Activated CD4-positive, alpha-beta memory T cell treated with anti-CD3 and anti-CD28 coated beads, Interleukin-2, amount 10 ng/mL, durations not matched to agents 7 days and 5 days (primary cell): ENCODE results near the gene TMED10. TPM values are rescaled to one million over a fixed set of nuclear protein-coding genes. Genes with fewer than 3 reads are reported as not detected.

Source experiments
- CTCF ChIA-PET: fragments of 350-600 bp; sonication (Branson Sonifier 250); formaldehyde crosslinking; loops from one replicate; lab custom pipeline; 2021; ENCODE audit warnings: antibody characterized with exemption, inconsistent platforms; lab: Charles Lee
- POLR2A ChIA-PET: fragments of 350-600 bp; sonication (Branson Sonifier 250); formaldehyde crosslinking; loops from one replicate; lab custom pipeline; 2021; ENCODE audit warnings: antibody characterized with exemption; lab: Charles Lee
- DNase-seq: peaks from one replicate; pipeline ENCODE4 v3.0.0-alpha.2; 2020
- H3K27ac Mint-ChIP-seq: one replicate; pipeline ENCODE4 v1.8.0; 2021; ENCODE audit warnings: mild to moderate bottlenecking, mixed read lengths
- H3K27me3 Mint-ChIP-seq: one replicate; pipeline ENCODE4 v1.8.0; 2021; ENCODE audit warnings: mixed read lengths
- H3K36me3 Mint-ChIP-seq: one replicate; pipeline ENCODE4 v1.8.0; 2021; ENCODE audit warnings: low read depth, mixed read lengths
- H3K4me1 Mint-ChIP-seq: one replicate; pipeline ENCODE4 v1.8.0; 2021; ENCODE audit warnings: mixed read lengths
- H3K4me3 Mint-ChIP-seq: one replicate; pipeline ENCODE4 v1.8.0; 2021; ENCODE audit warnings: mild to moderate bottlenecking, mixed read lengths
- H3K9me3 Mint-ChIP-seq: one replicate; pipeline ENCODE4 v1.8.0; 2021; ENCODE audit warnings: mixed read lengths
- total RNA-seq, 2 experiments: library from RNA; stranded (reverse); gene quantifications; one replicate each; pipeline ENCODE4 v1.2.3, GENCODE V29; 2021

The TMED10 gene
- total RNA-seq, 2 experiments from 2014 or later, result 207 to 224 TPM

- no peak overlapping the region for H3K27ac Mint-ChIP-seq
- no peak for DNase-seq
- ChIA-PET POLR2A (no interaction called here), CTCF (interaction anchor here (1.0 kb wide), 1 partner anchor 174 kb away, joined by 3 read pairs; no protein-coding TSS in a partner anchor)
- peaks cover 30% of the 10 kb centered on the region for H3K4me1 Mint-ChIP-seq
- H3K27me3 Mint-ChIP-seq, result no peaks in the 10 kb centered on the region
- H3K36me3 Mint-ChIP-seq, result peaks cover 53% of the 10 kb centered on the region
- no peak overlapping the region for H3K4me3 Mint-ChIP-seq
- no peaks in the 10 kb centered on the region for H3K9me3 Mint-ChIP-seq
These were observed 55.7 kb downstream of the TMED10 start for GRCh38 chr14:75120541-75121291.

- H3K27me3 Mint-ChIP-seq, result no peaks in the 10 kb centered on the region
- POLR2A ChIA-PET, result no interaction called here
- DNase-seq, result no peak
- no peak overlapping the region for H3K27ac Mint-ChIP-seq
- no peaks in the 10 kb centered on the region for H3K9me3 Mint-ChIP-seq
- H3K4me1 Mint-ChIP-seq, result peaks cover 20% of the 10 kb centered on the region
- H3K4me3 Mint-ChIP-seq, result no peak overlapping the region
- peaks cover 53% of the 10 kb centered on the region for H3K36me3 Mint-ChIP-seq
- CTCF ChIA-PET, result interaction anchor here (2.1 kb wide), 1 partner anchor 173 kb away, joined by 6 read pairs; no protein-coding TSS in a partner anchor
These were observed 57.4 kb downstream of the TMED10 start for GRCh38 chr14:75119056-75119455.

- peak overlapping the region; percentile 69 for H3K27ac Mint-ChIP-seq
These were observed 62.4 kb downstream of the TMED10 start for GRCh38 chr14:75113932-75114539.

GRCh38 chr14:75109877-75110276, 66.5 kb downstream of the TMED10 start:
- Mint-ChIP-seq H3K36me3 (peaks cover 73% of the 10 kb centered on the region), H3K4me3 (no peak overlapping the region), H3K9me3 (no peaks in the 10 kb centered on the region), H3K4me1 (peaks cover 24% of the 10 kb centered on the region), H3K27ac (no peak overlapping the region), H3K27me3 (no peaks in the 10 kb centered on the region)
- ChIA-PET CTCF (interaction anchor here (1.5 kb wide), 1 partner anchor 379 kb away, joined by 3 read pairs; no protein-coding TSS in a partner anchor), POLR2A (no interaction called here)
- DNase-seq, result no peak

More at GRCh38 chr14:75113932-75114539, 62.4 kb downstream of the TMED10 start:
- POLR2A ChIA-PET, result interaction anchor here (1.0 kb wide), 1 partner anchor 13 kb away, joined by 4 read pairs; the partner anchor contains the start of gene NEK9
- CTCF ChIA-PET, result interaction anchor here (1.0 kb wide), 2 partner anchors 13 to 169 kb away, joined by 3 read pairs; partner anchors contain the start of gene NEK9
- Mint-ChIP-seq H3K4me3 (no peak overlapping the region), H3K27me3 (no peaks in the 10 kb centered on the region), H3K4me1 (peaks cover 24% of the 10 kb centered on the region), H3K9me3 (no peaks in the 10 kb centered on the region), H3K36me3 (peaks cover 66% of the 10 kb centered on the region)
- DNase-seq, result peak; percentile 26

DNA sequence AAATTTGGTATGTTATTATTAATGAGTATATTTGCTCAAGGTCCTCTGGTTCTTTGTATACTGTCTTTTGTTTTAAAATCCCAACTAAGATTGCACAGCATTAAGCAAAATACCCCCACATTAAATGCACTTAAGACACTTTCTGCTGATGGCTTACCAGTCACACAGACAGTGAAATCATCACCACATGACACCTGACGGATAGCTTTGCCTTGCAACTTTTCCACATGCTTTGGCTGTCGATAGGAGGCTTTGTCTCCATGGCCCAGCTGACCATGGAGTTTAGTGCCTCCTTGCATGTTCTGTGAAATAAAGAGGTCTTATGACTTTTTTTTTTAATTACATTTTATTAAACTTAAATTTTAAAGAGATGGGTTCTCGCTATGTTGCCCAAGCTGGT, 69.2 kb downstream of the TMED10 start:
- Mint-ChIP-seq H3K4me1 (peaks cover 3% of the 10 kb centered on the region), H3K27me3 (no peaks in the 10 kb centered on the region), H3K36me3 (peaks cover 70% of the 10 kb centered on the region), H3K27ac (no peak overlapping the region), H3K9me3 (no peaks in the 10 kb centered on the region), H3K4me3 (no peak overlapping the region)
- ChIA-PET CTCF (no interaction called here), POLR2A (interaction anchor here (0.7 kb wide), 1 partner anchor 10 kb away, joined by 3 read pairs; no protein-coding TSS in a partner anchor)
- DNase-seq, result no peak

GRCh38 chr14:75101491-75101890, 74.9 kb downstream of the TMED10 start:
- Mint-ChIP-seq H3K27me3 (no peaks in the 10 kb centered on the region), H3K4me1 (no peaks in the 10 kb centered on the region), H3K27ac (no peak overlapping the region), H3K9me3 (no peaks in the 10 kb centered on the region), H3K36me3 (peaks cover 65% of the 10 kb centered on the region), H3K4me3 (no peak overlapping the region)
- CTCF ChIA-PET, result interaction anchor here (2.0 kb wide), 1 partner anchor 13 kb away, joined by 12 read pairs; no protein-coding TSS in a partner anchor
- POLR2A ChIA-PET, result no interaction called here
- no peak for DNase-seq

- ChIA-PET POLR2A (no interaction called here), CTCF (interaction anchor here (1.3 kb wide), 1 partner anchor 10 kb away, joined by 3 read pairs; no protein-coding TSS in a partner anchor)
- Mint-ChIP-seq H3K36me3 (peaks cover 70% of the 10 kb centered on the region), H3K27me3 (no peaks in the 10 kb centered on the region), H3K9me3 (no peaks in the 10 kb centered on the region), H3K27ac (no peak overlapping the region), H3K4me3 (no peak overlapping the region), H3K4me1 (no peaks in the 10 kb centered on the region)
- no peak for DNase-seq
These were observed 77.7 kb downstream of the TMED10 start for GRCh38 chr14:75098682-75099081.

GRCh38 chr14:75098212-75098611, 78.2 kb downstream of the TMED10 start:
- POLR2A ChIA-PET, result no interaction called here
- no peak for DNase-seq
- Mint-ChIP-seq H3K9me3 (no peaks in the 10 kb centered on the region), H3K4me3 (no peak overlapping the region), H3K36me3 (peaks cover 67% of the 10 kb centered on the region), H3K27ac (no peak overlapping the region), H3K27me3 (no peaks in the 10 kb centered on the region), H3K4me1 (no peaks in the 10 kb centered on the region)
- CTCF ChIA-PET, result interaction anchor here (1.3 kb wide), 1 partner anchor 9 kb away, joined by 3 read pairs; no protein-coding TSS in a partner anchor

DNA sequence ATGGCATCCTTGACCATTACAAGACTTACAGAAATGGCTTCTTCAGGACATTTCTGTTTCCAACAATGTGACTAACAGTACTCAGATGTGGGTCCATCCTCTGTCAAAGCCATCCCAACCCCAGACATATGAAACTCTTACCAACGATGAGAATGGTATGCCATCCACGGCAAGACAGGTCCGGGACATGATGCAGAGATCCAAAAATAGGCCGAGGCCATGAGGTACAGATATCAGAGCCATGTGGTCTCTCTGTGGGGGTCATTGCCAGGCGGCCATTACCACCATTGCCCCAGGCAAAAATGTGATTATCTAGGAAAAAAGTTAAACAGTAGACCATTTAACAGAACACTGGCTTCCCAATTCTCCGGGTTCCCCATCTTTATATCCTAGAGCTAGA, 79.5 kb downstream of the TMED10 start:
- Mint-ChIP-seq H3K4me1 (no peaks in the 10 kb centered on the region), H3K36me3 (peaks cover 68% of the 10 kb centered on the region), H3K27ac (no peak overlapping the region), H3K9me3 (no peaks in the 10 kb centered on the region), H3K27me3 (no peaks in the 10 kb centered on the region), H3K4me3 (no peak overlapping the region)
- ChIA-PET POLR2A (no interaction called here), CTCF (no interaction called here)
- no peak for DNase-seq

DNA sequence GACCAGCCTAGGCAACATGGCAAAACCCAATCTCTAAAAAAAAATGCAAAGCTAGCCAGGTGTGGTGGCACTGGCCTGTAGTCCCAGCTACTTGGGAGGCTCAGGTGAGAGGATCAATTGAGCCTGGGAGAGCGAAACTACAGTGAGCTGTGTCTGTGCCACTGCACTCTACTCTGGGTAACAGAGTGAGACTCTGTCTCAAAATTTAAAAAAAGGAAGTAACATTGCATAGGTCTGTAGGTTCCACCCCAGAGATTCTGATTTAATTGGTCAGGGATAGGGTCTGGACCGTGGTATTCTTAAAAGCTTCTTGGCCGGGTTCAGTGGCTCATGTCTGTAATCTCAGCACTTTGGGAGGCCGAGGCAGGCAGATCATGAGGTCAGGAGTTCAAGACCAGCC, 80.7 kb downstream of the TMED10 start:
- CTCF ChIA-PET, result interaction anchor here (0.7 to 1.3 kb wide), 2 partner anchors 235 to 269 kb away, joined by 4 to 6 read pairs; no protein-coding TSS in a partner anchor
- H3K9me3 Mint-ChIP-seq, result no peaks in the 10 kb centered on the region
- POLR2A ChIA-PET, result no interaction called here

GRCh38 chr14:75094896-75095295, 81.5 kb downstream of the TMED10 start:
- Mint-ChIP-seq H3K4me1 (no peaks in the 10 kb centered on the region), H3K27me3 (no peaks in the 10 kb centered on the region), H3K36me3 (peaks cover 59% of the 10 kb centered on the region), H3K4me3 (no peak overlapping the region), H3K27ac (no peak overlapping the region), H3K9me3 (no peaks in the 10 kb centered on the region)
- POLR2A ChIA-PET, result no interaction called here
- CTCF ChIA-PET, result no interaction called here
- DNase-seq, result no peak

More for the DNA sequence above, 80.7 kb downstream of the TMED10 start:
- Mint-ChIP-seq H3K27ac (no peak overlapping the region), H3K4me1 (no peaks in the 10 kb centered on the region), H3K36me3 (peaks cover 64% of the 10 kb centered on the region), H3K4me3 (no peak overlapping the region), H3K27me3 (no peaks in the 10 kb centered on the region)
- DNase-seq, result no peak

DNA sequence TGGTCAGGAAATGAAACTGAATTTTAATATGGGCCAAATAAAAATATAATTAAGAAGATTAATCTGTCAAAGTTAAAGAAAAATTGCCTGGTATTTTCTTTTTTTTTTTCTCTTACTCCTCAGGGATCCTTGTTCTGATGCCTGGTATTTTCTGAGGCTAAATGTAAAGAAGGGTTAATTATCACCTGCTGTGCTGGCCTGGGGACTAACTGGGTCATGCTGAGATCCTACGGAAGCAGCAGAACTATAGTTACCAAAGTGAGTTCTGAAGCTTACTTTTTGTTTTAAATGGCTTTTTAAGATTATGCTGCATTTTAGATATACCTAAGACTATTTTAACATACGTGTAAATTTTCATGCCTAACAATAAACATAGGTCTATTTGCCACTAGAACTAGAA, 83.7 kb downstream of the TMED10 start:
- Mint-ChIP-seq H3K4me1 (no peaks in the 10 kb centered on the region), H3K27ac (no peak overlapping the region), H3K4me3 (no peak overlapping the region), H3K27me3 (no peaks in the 10 kb centered on the region), H3K36me3 (peaks cover 48% of the 10 kb centered on the region), H3K9me3 (no peaks in the 10 kb centered on the region)
- CTCF ChIA-PET, result interaction anchor here (11.0 kb wide), 1 partner anchor 232 kb away, joined by 99 read pairs; no protein-coding TSS in a partner anchor
- POLR2A ChIA-PET, result no interaction called here
- DNase-seq, result no peak

DNA sequence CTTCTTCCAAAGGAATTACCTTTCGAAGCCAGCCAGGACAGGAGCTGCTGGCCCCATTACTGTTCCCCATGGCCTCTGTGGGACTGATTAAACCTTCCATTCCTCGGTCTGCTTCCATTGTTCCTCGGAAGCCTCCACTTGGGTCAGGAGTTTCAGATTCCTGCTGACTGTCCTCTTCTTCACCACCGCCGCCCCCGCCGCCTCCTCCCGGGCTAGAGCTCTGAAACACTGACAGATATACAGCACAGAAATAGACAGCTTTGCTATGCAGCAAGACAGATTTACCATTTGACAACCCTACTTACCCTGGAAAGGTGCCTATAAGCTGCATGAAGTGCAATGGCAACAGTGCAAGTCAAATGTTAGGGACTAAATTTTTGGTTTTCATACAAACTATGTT, 85.2 kb downstream of the TMED10 start:
- ChIA-PET POLR2A (no interaction called here), CTCF (interaction anchor here (1.1 to 11.0 kb wide), 4 partner anchors 145 to 230 kb away, joined by 5 to 99 read pairs (median 44); no protein-coding TSS in a partner anchor)
- no peak for DNase-seq
- peaks cover 46% of the 10 kb centered on the region for H3K36me3 Mint-ChIP-seq
- no peaks in the 10 kb centered on the region for H3K4me1 Mint-ChIP-seq
- no peak overlapping the region for H3K4me3 Mint-ChIP-seq
- H3K27me3 Mint-ChIP-seq, result no peaks in the 10 kb centered on the region
- no peaks in the 10 kb centered on the region for H3K9me3 Mint-ChIP-seq
- H3K27ac Mint-ChIP-seq, result peak overlapping the region; percentile 3
